Measurements from ENCODE around the gene EBLN2. TPM values are rescaled to one million over a fixed set of nuclear protein-coding genes. Genes with fewer than 3 reads are reported as not detected.

Gene EBLN2
- total RNA-seq, 1 donor from 2014 or later, result 16.9 TPM

DNA sequence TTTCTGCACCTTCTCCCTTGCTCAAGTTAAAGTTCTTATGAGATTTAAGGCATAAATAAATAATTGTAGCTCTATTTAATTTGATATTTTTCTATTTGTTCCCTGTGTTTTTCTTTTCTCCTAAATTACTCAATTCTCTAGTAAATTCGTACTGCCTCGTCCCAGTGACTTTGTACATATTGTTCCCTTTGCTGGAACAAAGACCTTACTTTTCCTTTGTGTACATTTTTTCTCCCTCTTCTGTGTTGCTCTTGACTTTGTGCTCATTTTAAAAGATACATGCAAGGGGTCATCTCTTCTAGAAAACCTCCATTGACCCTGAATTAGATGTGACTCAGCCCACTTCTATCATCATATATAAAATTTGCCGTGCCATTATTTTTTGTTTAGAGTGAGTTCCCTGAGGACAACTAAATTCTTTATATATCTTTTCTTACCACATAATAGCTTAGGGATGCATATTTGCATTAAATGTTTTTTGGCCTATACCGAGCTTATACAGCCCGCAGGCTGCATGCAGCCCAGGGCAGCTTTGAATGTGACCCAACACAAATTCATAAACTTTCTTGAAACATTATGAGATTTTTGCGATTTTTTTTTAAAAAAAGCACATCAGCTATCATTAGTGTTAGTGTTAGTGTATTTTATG, 35.2 kb upstream of the EBLN2 start:
- TF ChIP-seq, protein P1, sequence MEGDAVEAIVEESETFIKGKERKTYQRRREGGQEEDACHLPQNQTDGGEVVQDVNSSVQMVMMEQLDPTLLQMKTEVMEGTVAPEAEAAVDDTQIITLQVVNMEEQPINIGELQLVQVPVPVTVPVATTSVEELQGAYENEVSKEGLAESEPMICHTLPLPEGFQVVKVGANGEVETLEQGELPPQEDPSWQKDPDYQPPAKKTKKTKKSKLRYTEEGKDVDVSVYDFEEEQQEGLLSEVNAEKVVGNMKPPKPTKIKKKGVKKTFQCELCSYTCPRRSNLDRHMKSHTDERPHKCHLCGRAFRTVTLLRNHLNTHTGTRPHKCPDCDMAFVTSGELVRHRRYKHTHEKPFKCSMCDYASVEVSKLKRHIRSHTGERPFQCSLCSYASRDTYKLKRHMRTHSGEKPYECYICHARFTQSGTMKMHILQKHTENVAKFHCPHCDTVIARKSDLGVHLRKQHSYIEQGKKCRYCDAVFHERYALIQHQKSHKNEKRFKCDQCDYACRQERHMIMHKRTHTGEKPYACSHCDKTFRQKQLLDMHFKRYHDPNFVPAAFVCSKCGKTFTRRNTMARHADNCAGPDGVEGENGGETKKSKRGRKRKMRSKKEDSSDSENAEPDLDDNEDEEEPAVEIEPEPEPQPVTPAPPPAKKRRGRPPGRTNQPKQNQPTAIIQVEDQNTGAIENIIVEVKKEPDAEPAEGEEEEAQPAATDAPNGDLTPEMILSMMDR (IDR thresholded peaks at IDR 0.05; ENCODE audit: unreplicated experiment), result no peak
- no peaks in the 10 kb centered on the region for H3K9me3 Mint-ChIP-seq (ENCODE audit: low read depth)
- peaks cover 9% of the 10 kb centered on the region for H3K36me3 Mint-ChIP-seq (ENCODE audit: insufficient read depth)
- H3K27me3 Mint-ChIP-seq, result no peaks in the 10 kb centered on the region
- H3K4me3 Mint-ChIP-seq (ENCODE audit: low read depth), result no peak overlapping the region
- DNase-seq (ENCODE audit: low spot score, unreplicated experiment), result no peak
- H3K27ac Mint-ChIP-seq, result peak overlapping the region; percentile 19
- peaks cover 33% of the 10 kb centered on the region for H3K4me1 Mint-ChIP-seq (ENCODE audit: low read depth)

DNA sequence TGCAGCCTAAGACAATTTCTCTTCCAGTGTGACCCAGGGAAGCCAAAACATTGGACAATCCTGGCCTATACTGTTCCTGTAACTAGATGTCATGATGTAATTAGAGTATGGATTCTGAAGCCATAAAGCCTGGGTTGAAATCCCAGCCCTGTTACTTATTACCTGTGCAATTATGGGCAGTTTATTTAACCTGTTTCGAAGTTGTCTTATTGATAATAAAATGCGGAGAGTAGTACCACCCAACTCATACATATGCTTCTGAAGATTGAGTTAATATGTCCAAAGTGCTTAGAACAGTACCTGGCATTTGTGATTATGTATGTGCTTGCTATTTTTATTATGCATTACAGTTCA, 34.7 kb upstream of the EBLN2 start:
- Mint-ChIP-seq H3K9me3 (ENCODE audit: low read depth) (no peaks in the 10 kb centered on the region), H3K36me3 (ENCODE audit: insufficient read depth) (peaks cover 9% of the 10 kb centered on the region), H3K4me3 (ENCODE audit: low read depth) (no peak overlapping the region), H3K27me3 (no peaks in the 10 kb centered on the region), H3K27ac (peak overlapping the region; percentile 43), H3K4me1 (ENCODE audit: low read depth) (peaks cover 33% of the 10 kb centered on the region)
- no peak for DNase-seq (ENCODE audit: low spot score, unreplicated experiment)
- TF ChIP-seq, protein P1 (IDR thresholded peaks at IDR 0.05; ENCODE audit: unreplicated experiment), result no peak

DNA sequence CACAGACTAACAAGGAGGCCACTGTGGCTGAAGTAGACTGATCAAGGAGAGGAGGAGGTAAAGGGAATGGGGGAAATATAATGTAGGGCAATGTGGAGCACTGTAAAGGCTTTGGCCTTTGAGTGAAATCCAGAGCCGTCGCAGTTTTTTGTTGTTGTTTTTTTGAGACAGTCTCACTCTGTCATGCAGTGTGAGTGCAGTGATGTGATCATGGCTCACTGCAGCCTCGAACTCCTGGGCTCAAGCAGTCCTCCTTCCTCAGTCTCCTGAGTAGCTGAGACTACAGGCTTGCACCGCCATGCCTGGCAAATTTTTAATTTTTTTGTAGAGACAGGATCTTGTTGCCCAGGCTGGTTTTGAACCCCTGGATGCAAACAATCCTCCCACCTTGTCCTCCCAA, 32.7 kb upstream of the EBLN2 start:
- TF ChIP-seq, protein P1 (IDR thresholded peaks at IDR 0.05; ENCODE audit: unreplicated experiment), result no peak
- Mint-ChIP-seq H3K27ac (peak overlapping the region; percentile 28), H3K9me3 (ENCODE audit: low read depth) (no peaks in the 10 kb centered on the region), H3K4me3 (ENCODE audit: low read depth) (no peak overlapping the region), H3K4me1 (ENCODE audit: low read depth) (peaks cover 35% of the 10 kb centered on the region), H3K36me3 (ENCODE audit: insufficient read depth) (peaks cover 9% of the 10 kb centered on the region), H3K27me3 (no peaks in the 10 kb centered on the region)
- no peak for DNase-seq (ENCODE audit: low spot score, unreplicated experiment)

DNA sequence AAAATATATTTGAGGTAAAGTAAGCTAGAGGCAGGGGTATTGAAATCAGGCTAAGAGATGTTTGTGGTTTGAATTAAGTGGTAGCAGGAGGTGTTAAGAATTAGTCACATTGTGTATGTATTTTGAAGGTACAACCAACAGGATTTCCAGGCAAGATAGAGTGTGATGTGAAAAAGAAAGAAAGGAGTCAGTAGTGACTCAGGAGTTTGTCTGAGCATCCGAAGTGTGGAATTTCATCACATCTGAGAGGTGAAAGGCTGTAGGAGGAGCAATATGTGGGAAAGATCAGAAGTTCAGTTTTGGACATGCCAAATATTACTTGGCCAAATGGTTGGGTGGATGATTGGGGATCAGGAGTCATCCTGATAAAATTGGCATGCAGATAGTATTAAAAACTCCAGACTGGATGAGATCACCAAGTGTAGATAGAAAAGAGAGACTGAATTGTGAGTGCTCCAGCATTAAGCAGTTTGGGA, 32.1 kb upstream of the EBLN2 start:
- H3K4me3 Mint-ChIP-seq (ENCODE audit: low read depth), result no peak overlapping the region
- peaks cover 12% of the 10 kb centered on the region for H3K36me3 Mint-ChIP-seq (ENCODE audit: insufficient read depth)
- peaks cover 35% of the 10 kb centered on the region for H3K4me1 Mint-ChIP-seq (ENCODE audit: low read depth)
- no peaks in the 10 kb centered on the region for H3K9me3 Mint-ChIP-seq (ENCODE audit: low read depth)
- H3K27me3 Mint-ChIP-seq, result no peaks in the 10 kb centered on the region
- TF ChIP-seq, protein P1 (IDR thresholded peaks at IDR 0.05; ENCODE audit: unreplicated experiment), result no peak
- no peak for DNase-seq (ENCODE audit: low spot score, unreplicated experiment)
- peak overlapping the region; percentile 28 for H3K27ac Mint-ChIP-seq

DNA sequence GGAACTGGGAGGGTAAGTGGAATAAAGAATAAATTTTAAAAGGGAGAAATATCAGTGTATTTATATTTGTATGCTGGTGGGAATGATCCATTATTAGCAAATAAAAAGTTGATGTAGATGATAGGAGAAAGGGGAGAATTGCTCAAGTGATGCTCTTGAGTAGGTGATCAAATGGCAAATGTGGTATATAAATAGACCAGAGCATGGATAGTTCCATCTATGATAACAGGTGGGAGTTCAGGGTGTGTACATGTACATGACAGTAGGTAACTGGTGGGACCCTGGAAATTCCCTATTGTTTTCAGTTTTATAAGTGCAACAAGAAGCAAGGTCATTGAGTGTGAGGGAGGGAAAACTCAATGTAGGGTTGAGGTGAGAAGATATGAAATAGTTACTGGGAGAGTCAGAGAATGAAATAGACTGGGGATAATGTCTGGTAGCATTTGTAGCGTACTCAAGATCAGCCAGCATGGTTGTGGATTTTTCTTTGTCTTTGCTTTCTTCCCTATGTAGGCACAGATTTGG, 31.3 kb upstream of the EBLN2 start:
- Mint-ChIP-seq H3K9me3 (ENCODE audit: low read depth) (no peaks in the 10 kb centered on the region), H3K27me3 (no peaks in the 10 kb centered on the region), H3K4me1 (ENCODE audit: low read depth) (peaks cover 29% of the 10 kb centered on the region), H3K36me3 (ENCODE audit: insufficient read depth) (peaks cover 12% of the 10 kb centered on the region), H3K4me3 (ENCODE audit: low read depth) (no peak overlapping the region), H3K27ac (no peak overlapping the region)
- no peak for DNase-seq (ENCODE audit: low spot score, unreplicated experiment)
- TF ChIP-seq, protein P1 (IDR thresholded peaks at IDR 0.05; ENCODE audit: unreplicated experiment), result no peak

All from progenitor cell of endocrine pancreas (in vitro differentiated cells).